Psoas muscle (tissue), 8 donors: ENCODE results near the gene NELFA. TPM values are rescaled to one million over a fixed set of nuclear protein-coding genes. Genes with fewer than 3 reads are reported as not detected.

Source experiments
- ATAC-seq, 4 donors: fragments of 200-7000 bp; cut with Tn5 transposase; one replicate each; pipeline ENCODE4 v1.9.1; 2020; ENCODE audit warnings: moderate library complexity in 3 of 4, mild to moderate bottlenecking in 2 of 4
- DNase-seq, 2 donors: peaks; one replicate each; pipeline ENCODE4 v3.0.0-alpha.2; 2020
- H3K27ac ChIP-seq: fragments of 200-600 bp; one replicate; pipeline ENCODE4 v1.8.0; 2022
- H3K27me3 ChIP-seq, 3 donors: fragments of 200-600 bp in 1 of 3; one replicate each; pipeline versions ENCODE4 v1.6.1 to v1.8.0; 2013 to 2022; ENCODE audit warnings: low read length in 2 of 3, mild to moderate bottlenecking in 2 of 3, moderate library complexity in 1 of 3; ENCODE audit not compliant: insufficient read depth in 3 of 3
- H3K36me3 ChIP-seq, 2 donors: fragments of 200-600 bp in 1 of 2; one replicate each; pipeline versions ENCODE4 v1.6.1 to v1.8.0; 2013 to 2022; ENCODE audit warnings: low read depth in 1 of 2, mild to moderate bottlenecking in 1 of 2, moderate library complexity in 1 of 2; ENCODE audit not compliant: insufficient read depth in 1 of 2
- H3K4me1 ChIP-seq: fragments of 200-600 bp; one replicate; pipeline ENCODE4 v1.8.0; 2022
- H3K4me3 ChIP-seq: fragments of 200-600 bp; one replicate; pipeline ENCODE4 v1.8.0; 2022; ENCODE audit warnings: mild to moderate bottlenecking
- H3K9me3 ChIP-seq: fragments of 200-600 bp; one replicate; pipeline ENCODE4 v1.8.0; 2022
- WGBS, 3 donors: extraction: QIAGEN DNeasy Blood & Tissue Kit; methylation state at CpG; one replicate each; pipeline versions ENCODE4 v1.1.6 to v1.1.7; 2013; 5-methylcytosine and 5-hydroxymethylcytosine counted together
- intact Hi-C, 2 donors: fragments of 100-400 bp; cut with DNase I; formaldehyde crosslinking; loops; one replicate each; pipeline versions ENCODE4 v1.11.0 to v1.14.2; 2022
- polyA plus RNA-seq, 3 donors: library from polyadenylated mRNA; stranded (reverse); fragments of 200-250 nt; gene quantifications; one replicate each; pipeline ENCODE4 v1.2.3, GENCODE V29; 2013
- total RNA-seq, 4 donors: library from RNA; stranded (reverse); fragmentation: NEBNext Ultra II Directional in 2 of 4; extraction: Animal tissue kit (Norgen Biotek cat#: 25700) in 2 of 4; gene quantifications; one replicate each; pipeline versions ENCODE4 v1.2.1 to v1.2.4, GENCODE V29; 2021 to 2023
- TF ChIP-seq, protein P1 (sequence below): fragments of 200-600 bp; IDR thresholded peaks from one replicate; pipeline ENCODE4 v1.8.0; 2022; ENCODE audit warnings: antibody characterized with exemption
- donor health status: healthy with polysubstance abuse.
- donor health status: DM: no; HTN: no; CAD: no; lungs with moderate emphysema.
- donor health status: Bipolar disorder and iron deficiency.
- donor health status: healthy.
- donor health status: DM: yes; HTN: yes; CAD: no.
- donor health status: DM: no; HTN: no; CAD: no.
- donor health status: DM: no; HTN: no; CAD: no.
- donor health status: DM: yes; HTN: yes; CAD: no.

Gene NELFA
- total and polyA plus RNA-seq, 7 donors, result 11.4 to 20.2 (median 13.2) TPM

DNA sequence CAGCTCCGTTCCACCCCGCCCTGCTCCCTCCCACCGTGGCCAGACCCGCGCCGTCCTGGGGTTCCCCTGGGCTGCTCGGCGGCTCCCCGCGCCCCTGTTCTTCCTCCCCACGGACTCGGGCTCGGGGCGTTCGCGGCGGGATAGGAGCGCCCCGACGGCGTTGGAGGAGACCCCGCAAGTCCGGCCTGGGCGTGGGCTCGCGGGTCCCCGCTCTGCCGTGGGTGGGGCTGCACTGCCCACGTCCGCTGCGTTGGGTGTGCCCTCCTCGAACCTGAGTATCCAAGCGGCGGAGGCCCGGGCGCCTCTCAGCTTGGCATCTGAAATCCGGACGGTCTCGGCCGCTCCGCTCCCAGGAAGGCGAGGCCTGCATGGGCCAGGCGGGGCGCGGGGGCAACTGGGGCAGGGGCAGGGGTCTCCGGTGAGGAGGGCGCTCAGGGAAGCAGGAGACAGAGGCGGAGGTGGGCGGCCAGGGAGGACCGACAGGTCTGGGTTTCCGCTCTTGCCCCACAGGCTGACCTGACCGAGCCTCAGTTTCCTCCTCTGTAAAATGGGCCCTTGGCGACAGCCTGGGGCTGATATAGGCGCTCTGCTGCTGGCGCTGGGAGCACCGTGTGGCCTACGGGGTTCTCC, 38.4 kb upstream of the NELFA start:
- H3K27me3 ChIP-seq, result peaks cover 0 to 14% (median 10%) of the 10 kb centered on the region in 3 donors
- H3K27ac ChIP-seq, result no peak overlapping the region
- H3K9me3 ChIP-seq, result no peaks in the 10 kb centered on the region
- intact Hi-C loops, result no loop called here
- WGBS, 3 donors, result 42 to 52% (median 49%) methylated on average over 47 to 57 of the region's 57 CpGs
- DNase-seq (no peak), ATAC-seq (no peak)
- H3K36me3 ChIP-seq, result no peaks in the 10 kb centered on the region
- H3K4me3 ChIP-seq, result no peak overlapping the region
- H3K4me1 ChIP-seq, result peaks cover 5% of the 10 kb centered on the region
- TF ChIP-seq, protein P1, sequence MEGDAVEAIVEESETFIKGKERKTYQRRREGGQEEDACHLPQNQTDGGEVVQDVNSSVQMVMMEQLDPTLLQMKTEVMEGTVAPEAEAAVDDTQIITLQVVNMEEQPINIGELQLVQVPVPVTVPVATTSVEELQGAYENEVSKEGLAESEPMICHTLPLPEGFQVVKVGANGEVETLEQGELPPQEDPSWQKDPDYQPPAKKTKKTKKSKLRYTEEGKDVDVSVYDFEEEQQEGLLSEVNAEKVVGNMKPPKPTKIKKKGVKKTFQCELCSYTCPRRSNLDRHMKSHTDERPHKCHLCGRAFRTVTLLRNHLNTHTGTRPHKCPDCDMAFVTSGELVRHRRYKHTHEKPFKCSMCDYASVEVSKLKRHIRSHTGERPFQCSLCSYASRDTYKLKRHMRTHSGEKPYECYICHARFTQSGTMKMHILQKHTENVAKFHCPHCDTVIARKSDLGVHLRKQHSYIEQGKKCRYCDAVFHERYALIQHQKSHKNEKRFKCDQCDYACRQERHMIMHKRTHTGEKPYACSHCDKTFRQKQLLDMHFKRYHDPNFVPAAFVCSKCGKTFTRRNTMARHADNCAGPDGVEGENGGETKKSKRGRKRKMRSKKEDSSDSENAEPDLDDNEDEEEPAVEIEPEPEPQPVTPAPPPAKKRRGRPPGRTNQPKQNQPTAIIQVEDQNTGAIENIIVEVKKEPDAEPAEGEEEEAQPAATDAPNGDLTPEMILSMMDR, result no peak

DNA sequence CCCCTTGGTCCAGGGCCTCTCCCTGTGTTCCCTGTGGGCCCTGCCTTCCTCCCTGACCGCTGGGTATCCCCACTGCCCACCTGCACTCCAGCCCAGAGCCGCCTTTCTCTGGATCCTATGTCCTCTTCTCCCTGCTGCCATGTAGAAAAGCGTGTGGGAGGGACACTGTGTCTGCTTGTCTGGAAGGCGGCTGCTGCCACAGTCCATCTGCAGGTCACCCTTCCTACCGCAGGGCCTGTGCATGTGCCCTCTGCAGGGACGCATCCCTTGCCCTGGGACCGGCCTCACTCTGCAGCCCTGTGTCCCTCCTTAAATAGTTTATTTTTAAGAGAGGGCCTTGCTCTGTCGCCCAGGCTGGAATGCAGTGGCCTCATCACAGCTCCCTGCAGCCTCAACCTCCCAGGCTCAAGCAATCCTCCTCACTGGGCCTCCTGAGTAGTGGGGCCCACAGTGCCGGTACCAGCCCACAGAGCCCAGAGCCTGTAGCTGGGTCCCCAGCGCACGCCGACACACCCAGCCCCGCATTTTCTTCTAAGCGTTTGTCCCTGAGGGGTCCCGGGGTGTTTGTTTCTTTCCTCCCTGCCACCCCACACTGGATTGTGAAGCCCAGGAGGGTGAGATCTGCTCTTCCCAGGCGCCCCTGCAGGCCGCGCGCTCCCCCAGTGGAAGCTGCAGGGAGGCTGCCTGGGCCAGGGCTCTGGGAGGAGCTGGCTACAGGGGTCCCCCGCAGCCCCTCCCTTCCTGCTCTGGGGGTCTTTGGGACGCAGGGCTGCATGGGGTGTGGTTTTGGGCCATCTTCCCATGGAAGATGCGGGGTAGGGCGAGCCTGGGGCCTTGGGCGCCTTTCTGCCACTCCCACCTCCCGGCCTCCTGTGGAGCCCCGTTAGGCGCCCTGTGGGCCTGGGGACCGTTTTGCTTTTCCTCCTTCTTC, 37.5 kb upstream of the NELFA start:
- no peaks in the 10 kb centered on the region for H3K36me3 ChIP-seq
- TF ChIP-seq, protein P1, result no peak
- intact Hi-C loops, result no loop called here
- no peaks in the 10 kb centered on the region for H3K9me3 ChIP-seq
- WGBS, 3 donors, result 69 to 78% (median 70%) methylated on average over 23 to 27 of the region's 28 CpGs
- no peak for DNase-seq
- ATAC-seq, result peak in 2 of 4 donors; percentile 11 to 30
- H3K4me1 ChIP-seq, result peaks cover 7% of the 10 kb centered on the region
- peak overlapping the region; percentile 50 for H3K27ac ChIP-seq
- peaks cover 0 to 22% (median 11%) of the 10 kb centered on the region in 3 donors for H3K27me3 ChIP-seq
- H3K4me3 ChIP-seq, result no peak overlapping the region

DNA sequence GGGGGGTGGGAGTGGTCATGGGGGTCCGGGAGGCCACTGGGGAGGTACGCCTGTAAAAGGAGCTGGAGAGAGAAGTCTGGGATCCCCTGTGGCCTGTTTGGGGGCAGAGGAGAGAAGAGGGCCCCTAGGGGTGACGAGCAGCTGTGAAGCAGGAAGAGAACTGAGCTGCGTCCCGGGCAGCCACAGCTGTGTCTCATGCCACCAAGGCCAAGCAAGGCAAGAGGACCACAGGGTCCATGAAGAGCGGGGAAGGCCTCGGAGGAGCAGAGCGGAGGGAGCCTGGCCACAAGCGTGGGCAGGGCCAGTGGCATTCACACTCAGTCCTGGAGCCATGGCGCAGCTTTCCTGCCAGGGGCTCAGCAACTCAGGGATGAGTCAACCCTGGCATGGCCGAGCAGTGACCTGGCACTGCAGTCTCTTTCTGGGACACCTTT, 36.8 kb upstream of the NELFA start:
- peak; percentile 76 to 85 (median 80) for ATAC-seq
- Histone ChIP-seq H3K4me1 (peaks cover 12% of the 10 kb centered on the region), H3K9me3 (no peaks in the 10 kb centered on the region), H3K4me3 (no peak overlapping the region), H3K27me3 (peaks cover 0 to 30% (median 15%) of the 10 kb centered on the region in 3 donors), H3K36me3 (no peaks in the 10 kb centered on the region), H3K27ac (peak overlapping the region; percentile 50)
- WGBS, 3 donors, result 60 to 64% (median 64%) methylated on average over 11 of the region's 11 CpGs
- intact Hi-C loops, result no loop called here
- TF ChIP-seq, protein P1, result no peak
- DNase-seq, result peak; percentile 54 to 77

DNA sequence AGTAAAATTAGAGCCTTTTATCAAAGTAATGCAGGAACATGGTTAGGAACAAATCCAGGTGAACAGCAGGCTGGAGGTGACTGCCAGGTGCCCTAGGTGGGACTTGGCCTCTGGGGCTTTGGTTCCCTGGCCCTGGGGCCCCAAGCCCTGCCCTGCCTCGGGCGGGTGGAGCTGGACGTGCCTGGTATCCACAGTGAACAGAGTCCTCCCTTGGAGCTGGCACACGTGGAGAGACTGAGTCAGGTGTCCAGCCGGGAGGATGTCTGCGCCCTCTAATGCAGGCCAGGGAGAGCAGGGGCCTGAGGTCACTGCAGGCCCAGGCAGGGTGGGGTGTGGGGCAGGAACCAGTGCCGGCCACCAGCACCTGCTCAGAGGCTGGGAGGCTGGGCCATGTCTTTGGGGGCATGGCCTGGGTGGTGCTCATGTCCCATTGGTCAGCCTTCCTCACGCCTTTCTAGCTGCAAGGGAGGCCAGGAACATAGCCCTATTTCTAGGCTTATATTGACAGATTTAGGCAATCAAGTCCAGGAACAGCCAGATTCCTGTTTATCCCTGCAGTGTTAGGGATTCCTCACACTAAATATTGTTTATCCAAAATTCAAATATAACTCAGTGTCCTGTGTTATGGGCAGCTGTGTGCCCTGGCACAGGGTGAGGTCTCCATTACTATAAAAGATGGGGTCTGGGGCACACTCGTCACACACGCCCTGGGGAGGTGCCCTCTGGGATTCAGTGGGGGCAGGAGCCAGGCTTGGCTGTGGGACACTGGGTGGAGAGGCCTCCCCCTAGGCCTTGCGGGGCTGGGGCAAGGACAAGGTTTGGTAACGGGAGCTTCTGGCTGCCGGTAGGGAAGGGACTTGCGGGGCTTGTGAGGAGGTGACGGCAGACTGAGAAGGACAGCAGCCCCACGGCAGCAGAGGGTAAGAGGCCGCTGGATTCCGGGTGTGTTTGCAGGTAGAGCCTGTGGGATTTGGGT, 36.1 kb upstream of the NELFA start:
- no peak overlapping the region for H3K27ac ChIP-seq
- H3K27me3 ChIP-seq, result peaks cover 0 to 37% (median 18%) of the 10 kb centered on the region in 3 donors
- no peaks in the 10 kb centered on the region for H3K9me3 ChIP-seq
- ATAC-seq (no peak), DNase-seq (no peak)
- TF ChIP-seq, protein P1, result no peak
- WGBS, 3 donors, result 80 to 88% (median 86%) methylated on average over 18 of the region's 18 CpGs
- H3K4me3 ChIP-seq, result no peak overlapping the region
- H3K36me3 ChIP-seq, result no peaks in the 10 kb centered on the region
- intact Hi-C loops, result no loop called here
- H3K4me1 ChIP-seq, result peaks cover 12% of the 10 kb centered on the region
